Superior temporal gyrus (tissue), 1 donor: ENCODE results near the gene CLDN3.
A peak's percentile ranks its signal among the peaks of the same experiment; 100 is the strongest.
"Not testable (repeated sequence)": the region's sequence is repeated elsewhere in the genome, so short reads cannot be mapped to it uniquely, and the experiment has no call there.

Experiments used
- DNase-seq: peaks from one replicate; pipeline ENCODE4 v3.0.0-alpha.2; 2016; ENCODE audit errors: extremely low spot score

The CLDN3 gene

DNA sequence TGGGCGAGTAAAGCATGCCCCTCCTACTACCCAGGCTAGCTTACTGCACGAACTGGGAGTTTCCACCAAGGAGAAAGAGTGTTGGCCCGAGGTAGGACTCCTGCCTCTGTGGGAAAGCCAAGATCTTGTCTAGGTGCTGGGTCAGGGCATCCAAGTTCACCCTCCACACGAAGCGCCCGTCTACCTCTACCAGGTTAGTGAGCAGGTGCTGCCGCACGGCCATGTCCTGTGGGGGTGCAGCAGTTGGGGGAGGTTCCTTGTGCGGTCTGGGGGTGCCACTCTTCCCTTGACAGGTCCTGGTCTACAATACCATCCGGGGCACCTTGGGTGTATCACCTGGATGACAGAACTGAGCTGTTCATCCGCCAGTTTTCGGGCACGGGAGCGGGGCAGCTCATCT, 33.2 kb downstream of the CLDN3 start:
- no peak for DNase-seq

GRCh38 chr7:73735528-73735905, 34.6 kb downstream of the CLDN3 start:
- DNase-seq, result no peak

- peak; percentile 55 for DNase-seq
Measured at GRCh38 chr7:73734619-73735527, 35.2 kb downstream of the CLDN3 start.

- no peak for DNase-seq
Measured at GRCh38 chr7:73732397-73732796, 37.7 kb downstream of the CLDN3 start.

DNA sequence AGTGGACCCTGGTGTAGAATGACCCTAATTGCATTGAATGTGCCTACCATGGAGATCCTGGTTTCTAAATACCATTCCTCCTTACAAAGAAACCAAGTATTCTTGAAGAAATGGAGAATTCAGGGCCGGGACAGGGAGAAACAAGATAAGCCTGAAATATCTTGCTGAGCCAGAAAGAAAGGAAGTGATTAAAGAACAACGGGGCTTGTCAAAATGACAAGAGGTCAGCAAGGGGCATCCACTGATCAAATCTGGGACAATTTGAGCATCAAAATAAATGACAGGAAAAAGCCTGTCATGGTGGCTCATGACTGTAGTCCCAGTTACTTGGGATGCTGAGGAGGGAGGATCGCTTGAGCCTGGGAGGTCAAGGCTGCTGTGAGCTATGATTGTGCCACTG, 39.6 kb downstream of the CLDN3 start:
- DNase-seq, result no peak

- DNase-seq, result no peak
Measured at GRCh38 chr7:73728551-73728950, 41.5 kb downstream of the CLDN3 start.

- no peak for DNase-seq
Measured at GRCh38 chr7:73727952-73728351, 42.1 kb downstream of the CLDN3 start.

DNA sequence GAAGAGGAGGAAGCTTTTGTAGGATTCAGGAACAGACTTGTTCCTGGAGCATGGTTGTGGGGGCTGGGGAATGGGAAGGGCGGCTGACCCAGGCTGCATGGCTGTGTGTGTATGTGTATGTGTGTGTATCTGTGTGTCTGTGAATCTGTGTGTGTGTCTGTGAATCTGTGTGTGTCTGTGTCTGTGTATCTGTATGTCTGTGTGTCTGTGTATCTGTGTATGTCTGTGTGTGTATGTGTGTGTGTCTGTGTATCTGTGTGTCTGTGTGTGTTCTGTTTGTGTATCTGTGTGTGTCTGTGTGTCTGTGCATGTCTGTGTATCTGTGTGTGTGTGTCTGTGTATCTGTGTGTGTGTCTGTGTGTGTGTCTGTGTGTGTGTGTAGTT, 44.0 kb downstream of the CLDN3 start:
- no peak for DNase-seq

- no peak for DNase-seq
Measured at GRCh38 chr7:73723813-73724212, 46.3 kb downstream of the CLDN3 start.

DNA sequence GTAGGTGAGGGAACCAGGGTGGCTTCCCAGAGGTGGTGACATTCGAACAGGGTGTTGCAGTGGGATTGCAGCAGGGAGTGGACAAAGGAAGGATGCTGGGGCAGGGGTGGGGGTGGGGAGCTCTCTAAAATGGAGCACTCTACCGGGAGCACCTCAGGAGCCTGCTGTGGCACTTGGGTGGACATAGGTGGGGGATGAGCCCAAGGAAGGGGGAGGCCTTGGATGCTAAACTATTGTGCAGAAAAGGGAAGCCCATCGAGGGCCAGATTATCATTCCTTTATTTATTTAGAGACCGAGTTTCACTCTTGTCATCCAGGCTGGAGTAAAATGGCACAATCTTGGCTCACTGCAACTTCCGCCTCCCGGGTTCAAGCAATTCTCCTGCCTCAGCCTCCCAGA, 47.3 kb downstream of the CLDN3 start:
- DNase-seq, result no peak

- DNase-seq, result not testable (repeated sequence)
Measured at GRCh38 chr7:73722182-73722581, 47.9 kb downstream of the CLDN3 start.

DNA sequence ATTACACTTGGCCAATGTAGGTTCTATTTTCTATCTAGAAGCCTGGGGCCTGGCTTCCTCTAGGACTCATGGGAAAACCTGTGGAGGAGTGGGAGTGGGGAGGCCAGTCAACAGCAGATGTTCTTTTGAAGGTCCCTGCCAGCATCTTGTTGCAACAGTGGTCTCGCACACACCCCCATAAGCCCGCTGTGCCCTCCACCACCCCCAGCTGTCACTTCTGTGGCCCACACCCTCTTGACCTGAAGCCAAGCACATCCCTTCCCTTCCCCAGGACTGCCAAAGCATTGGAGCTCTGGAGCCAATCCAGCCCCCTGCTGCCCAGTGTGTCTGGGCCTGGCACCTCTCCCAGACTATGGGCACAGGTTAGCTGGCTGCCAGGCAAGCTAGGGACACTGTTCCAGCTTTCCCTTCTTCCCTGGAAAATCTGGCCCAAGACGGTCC, 48.7 kb downstream of the CLDN3 start:
- DNase-seq, result peak; percentile 70

DNA sequence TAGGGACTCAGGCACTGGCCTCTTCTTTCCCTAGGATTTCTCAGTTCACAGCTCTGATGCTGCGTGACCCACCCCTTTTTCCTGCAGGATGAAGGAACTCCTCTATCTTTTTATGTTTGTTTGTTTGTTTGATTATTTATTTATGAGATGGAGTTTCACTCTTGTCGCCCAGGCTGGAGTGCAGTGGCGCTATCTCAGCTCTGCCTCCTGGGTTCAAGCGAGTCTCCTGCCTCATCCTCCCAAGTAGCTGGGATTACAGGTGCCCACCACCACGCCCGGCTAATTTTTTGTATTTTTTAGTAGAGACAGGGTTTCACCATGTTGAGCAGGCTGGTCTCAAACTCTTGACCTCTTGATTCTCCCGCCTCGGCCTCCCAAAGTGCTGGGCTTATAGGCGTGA, 49.6 kb downstream of the CLDN3 start:
- DNase-seq, result not testable (repeated sequence)

- no peak for DNase-seq
Measured at GRCh38 chr7:73719806-73720169, 50.3 kb downstream of the CLDN3 start.
